ENCODE measurements around the gene SPATA12. TPM values are rescaled to one million over a fixed set of nuclear protein-coding genes. Genes with fewer than 3 reads are reported as not detected.

SPATA12 gene
- total and polyA plus RNA-seq, 2 of the 8 experiments (the other 6 are each of a cell fraction or from before 2014, with no cell fraction given), result 0.19 to 0.97 TPM

GRCh38 chr3:57081173-57081572 lies 20.7 kb downstream of the SPATA12 start (continued):
- TF ChIP-seq USF2 (IDR thresholded peaks at IDR 0.05; ENCODE audit: low read length) (no peak), TCF12 (IDR thresholded peaks at IDR 0.05; ENCODE audit: low read depth, low read length) (no peak)
